ENCODE data around the gene KLF9. TPM values are rescaled to one million over a fixed set of nuclear protein-coding genes. Genes with fewer than 3 reads are reported as not detected.

The KLF9 gene
- total RNA-seq, 1 experiment from 2014 or later: 0.26 TPM

DNA sequence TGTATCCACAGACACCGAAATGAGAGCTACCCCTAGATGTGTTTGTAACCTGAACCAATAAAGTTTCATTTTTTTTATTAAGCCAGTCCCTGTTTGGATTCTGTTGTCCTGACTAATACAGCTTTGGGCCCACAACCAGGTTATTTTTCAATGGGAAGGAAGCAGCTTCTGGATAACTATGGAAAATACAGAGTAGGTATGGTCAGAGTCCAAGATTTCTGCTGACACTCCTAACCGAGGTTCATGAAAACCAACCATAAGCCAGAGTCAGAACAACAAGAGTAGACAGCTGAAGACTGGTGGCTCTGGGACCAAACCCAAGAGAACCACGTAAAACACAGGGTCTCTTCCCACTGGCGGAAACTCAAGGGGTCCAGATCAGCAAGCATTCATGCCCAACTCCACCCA is 10.8 kb downstream of the KLF9 start:
- no peak overlapping the region for H3K27ac ChIP-seq (ENCODE audit: insufficient read length, low read depth, low read length)

More for the DNA sequence above, 10.8 kb downstream of the KLF9 start:
- Histone ChIP-seq H2BK15ac (ENCODE audit: low read depth, low read length) (no peak overlapping the region), H3K9me3 (ENCODE audit: control insufficient read depth, low read depth, low read length) (no peaks in the 10 kb centered on the region), H4K20me1 (ENCODE audit: control insufficient read depth, insufficient read depth, insufficient read length) (no peaks in the 10 kb centered on the region), H2BK5ac (ENCODE audit: insufficient read length, low read length) (no peak overlapping the region), H3K56ac (ENCODE audit: insufficient read length, low read depth, low read length) (no peak overlapping the region), H3K27me3 (ENCODE audit: insufficient read depth, low read length) (no peaks in the 10 kb centered on the region), H3K18ac (ENCODE audit: insufficient read length, low read depth, low read length) (no peak overlapping the region), H4K8ac (replicated peaks; ENCODE audit: insufficient read length, low read depth, low read length) (no peak overlapping the region), H3K4me2 (ENCODE audit: insufficient read depth, insufficient read length, low read length) (no peak overlapping the region), H3K14ac (ENCODE audit: insufficient read depth, low read length) (no peak overlapping the region), H3T11ph (ENCODE audit: low read length) (no peak overlapping the region), H4K91ac (ENCODE audit: insufficient read length, low read depth, low read length) (no peak overlapping the region), H3K4me1 (ENCODE audit: insufficient read depth, low read length) (peaks cover 7% of the 10 kb centered on the region), H3K4ac (ENCODE audit: low read depth, low read length) (no peak overlapping the region), H3K79me2 (ENCODE audit: insufficient read depth, low read length) (no peaks in the 10 kb centered on the region), H4K5ac (ENCODE audit: insufficient read length, low read depth, low read length) (no peak overlapping the region), H3K23ac (ENCODE audit: insufficient read length, low read depth, low read length) (no peak overlapping the region), H3K79me1 (ENCODE audit: insufficient read depth, low read depth, low read length, poor library complexity, severe bottlenecking) (no peaks in the 10 kb centered on the region), H2AK5ac (ENCODE audit: insufficient read length, low read length) (no peak overlapping the region), H3K9ac (ENCODE audit: extremely low read depth, insufficient read length, low read length) (no peak overlapping the region), H2BK120ac (ENCODE audit: low read depth, low read length, poor library complexity, severe bottlenecking) (no peak overlapping the region), H2BK12ac (ENCODE audit: insufficient read length, low read depth, low read length) (no peak overlapping the region), H2BK20ac (ENCODE audit: low read depth, low read length, poor library complexity, severe bottlenecking) (no peak overlapping the region), H2AFZ (ENCODE audit: low read length) (no peak overlapping the region), H3K23me2 (ENCODE audit: insufficient read length, low read depth, low read length, poor library complexity, severe bottlenecking) (no peaks in the 10 kb centered on the region)
- TF ChIP-seq, protein P1, sequence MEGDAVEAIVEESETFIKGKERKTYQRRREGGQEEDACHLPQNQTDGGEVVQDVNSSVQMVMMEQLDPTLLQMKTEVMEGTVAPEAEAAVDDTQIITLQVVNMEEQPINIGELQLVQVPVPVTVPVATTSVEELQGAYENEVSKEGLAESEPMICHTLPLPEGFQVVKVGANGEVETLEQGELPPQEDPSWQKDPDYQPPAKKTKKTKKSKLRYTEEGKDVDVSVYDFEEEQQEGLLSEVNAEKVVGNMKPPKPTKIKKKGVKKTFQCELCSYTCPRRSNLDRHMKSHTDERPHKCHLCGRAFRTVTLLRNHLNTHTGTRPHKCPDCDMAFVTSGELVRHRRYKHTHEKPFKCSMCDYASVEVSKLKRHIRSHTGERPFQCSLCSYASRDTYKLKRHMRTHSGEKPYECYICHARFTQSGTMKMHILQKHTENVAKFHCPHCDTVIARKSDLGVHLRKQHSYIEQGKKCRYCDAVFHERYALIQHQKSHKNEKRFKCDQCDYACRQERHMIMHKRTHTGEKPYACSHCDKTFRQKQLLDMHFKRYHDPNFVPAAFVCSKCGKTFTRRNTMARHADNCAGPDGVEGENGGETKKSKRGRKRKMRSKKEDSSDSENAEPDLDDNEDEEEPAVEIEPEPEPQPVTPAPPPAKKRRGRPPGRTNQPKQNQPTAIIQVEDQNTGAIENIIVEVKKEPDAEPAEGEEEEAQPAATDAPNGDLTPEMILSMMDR (conservative IDR thresholded peaks at IDR 0.05): no peak
- Mint-ChIP-seq H3K9me3 (no peaks in the 10 kb centered on the region), H3K4me3 (no peak overlapping the region), H3K36me3 (ENCODE audit: insufficient read depth in 1 of 3, low read depth in 3 of 3) (no peaks in the 10 kb centered on the region), H3K27me3 (ENCODE audit: low read depth) (peaks cover 19% of the 10 kb centered on the region), H3K27ac (no peak overlapping the region; a peak in 1 of 7 replicates), H3K4me1 (peaks cover 19 to 20% of the 10 kb centered on the region in 2 experiments)
- DNase-seq: no peak
- no CpG with 5 or more reads among the region's 4 CpGs for WGBS (ENCODE audit: extremely low coverage, insufficient read length, low lambda C conversion rate)

Measured in H9 (cell line).